Activated naive CD8-positive, alpha-beta T cell treated with anti-CD3 and anti-CD28 coated beads, Interleukin-2, amount 50 U/mL, for 16 hours (primary cell): ENCODE data around the gene IL12RB2.

Experiments
- DNase-seq: peaks from one replicate; pipeline ENCODE4 v3.0.0-alpha.2; 2020; ENCODE audit warnings: low read depth, low spot score

IL12RB2 gene

GRCh38 chr1:67313934-67314671 lies 6.4 kb downstream of the IL12RB2 start:
- DNase-seq: no peak

GRCh38 chr1:67314696-67315095 lies 7.0 kb downstream of the IL12RB2 start:
- no peak for DNase-seq

- no peak for DNase-seq
Observed at GRCh38 chr1:67316180-67316902, 8.7 kb downstream of the IL12RB2 start.

DNA sequence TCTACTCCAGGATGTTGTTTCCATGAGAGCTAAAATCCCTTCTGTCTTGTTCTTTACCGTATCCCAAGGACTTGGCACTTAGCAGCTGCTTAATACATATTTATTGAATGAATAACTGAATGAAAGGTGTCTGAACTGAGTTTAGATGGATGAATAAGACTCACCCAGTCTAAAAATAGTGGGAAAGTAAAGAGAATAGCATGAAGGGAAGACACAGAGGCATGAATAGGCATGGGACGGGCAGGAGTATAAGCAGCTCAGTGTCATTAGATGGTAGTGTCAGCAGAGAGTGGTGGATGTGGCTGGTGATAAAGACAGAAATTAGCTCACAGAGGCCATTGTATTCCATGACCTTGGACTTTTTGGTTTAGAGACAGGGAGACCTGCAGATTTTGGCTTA lies 9.2 kb downstream of the IL12RB2 start:
- no peak for DNase-seq

- no peak for DNase-seq
Observed at GRCh38 chr1:67317803-67318202, 10.1 kb downstream of the IL12RB2 start.

DNA sequence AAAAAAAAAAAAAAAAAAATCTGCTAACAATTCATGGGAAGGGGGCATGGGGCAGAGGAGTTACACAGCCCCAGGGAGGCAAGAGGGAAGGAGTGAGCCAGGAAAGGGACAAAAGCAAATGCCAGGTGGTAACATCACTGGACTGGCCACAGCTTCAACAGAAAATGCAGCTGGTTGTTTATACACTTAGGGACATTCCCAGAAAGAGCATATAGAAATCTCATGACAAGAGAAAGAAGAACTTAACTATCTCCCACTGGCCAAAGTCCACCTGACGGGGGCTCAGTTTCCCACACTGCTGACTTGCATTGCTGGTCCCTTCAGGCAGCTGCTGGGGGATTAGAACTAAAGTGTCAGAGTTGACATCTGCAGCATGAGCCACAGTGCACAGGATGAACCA lies 14.8 kb downstream of the IL12RB2 start:
- no peak for DNase-seq

DNA sequence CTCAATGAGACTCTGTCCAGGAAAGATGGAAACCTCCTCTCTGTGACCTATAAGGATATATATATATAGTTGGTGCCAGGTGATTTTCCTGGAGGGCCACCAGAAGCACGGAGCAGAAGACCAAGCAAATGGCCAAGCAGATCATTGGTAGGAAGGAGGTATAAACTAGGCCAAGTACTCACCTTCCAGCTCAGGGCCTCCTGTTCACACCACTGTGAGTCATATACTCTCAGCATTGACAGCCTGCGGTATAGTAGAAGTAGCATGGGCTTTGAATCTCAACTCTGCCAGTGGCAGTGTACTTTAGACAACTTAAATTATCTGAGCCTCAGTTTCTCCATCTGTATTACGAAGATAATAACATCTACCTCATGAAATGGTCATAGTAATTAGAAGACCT lies 15.4 kb downstream of the IL12RB2 start:
- no peak for DNase-seq

- DNase-seq: no peak
Observed at GRCh38 chr1:67324068-67324467, 16.4 kb downstream of the IL12RB2 start.

DNA sequence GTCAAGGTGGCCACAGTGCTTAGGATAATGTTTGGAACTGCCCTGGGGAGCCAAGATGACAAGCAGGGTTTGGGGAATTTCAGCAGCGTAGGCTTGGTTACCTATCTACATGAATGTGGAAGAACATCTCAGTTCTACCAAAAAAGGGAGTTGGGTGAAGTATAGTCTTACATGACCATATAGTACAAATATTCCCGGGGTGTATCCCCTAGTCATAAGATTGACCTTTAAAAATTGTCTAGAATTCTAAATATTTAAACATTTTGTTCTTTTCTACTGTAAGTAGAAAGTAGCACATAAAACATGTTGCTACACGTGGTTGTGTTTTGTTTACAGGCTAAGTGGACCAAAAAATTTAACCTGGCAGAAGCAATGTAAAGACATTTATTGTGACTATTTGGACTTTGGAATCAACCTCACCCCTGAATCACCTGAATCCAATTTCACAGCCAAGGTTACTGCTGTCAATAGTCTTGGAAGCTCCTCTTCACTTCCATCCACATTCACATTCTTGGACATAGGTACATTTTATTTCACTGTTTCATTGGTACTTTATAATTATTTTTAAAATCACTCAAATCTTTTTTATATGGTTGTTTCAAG lies 20.3 kb downstream of the IL12RB2 start:
- DNase-seq: no peak

DNA sequence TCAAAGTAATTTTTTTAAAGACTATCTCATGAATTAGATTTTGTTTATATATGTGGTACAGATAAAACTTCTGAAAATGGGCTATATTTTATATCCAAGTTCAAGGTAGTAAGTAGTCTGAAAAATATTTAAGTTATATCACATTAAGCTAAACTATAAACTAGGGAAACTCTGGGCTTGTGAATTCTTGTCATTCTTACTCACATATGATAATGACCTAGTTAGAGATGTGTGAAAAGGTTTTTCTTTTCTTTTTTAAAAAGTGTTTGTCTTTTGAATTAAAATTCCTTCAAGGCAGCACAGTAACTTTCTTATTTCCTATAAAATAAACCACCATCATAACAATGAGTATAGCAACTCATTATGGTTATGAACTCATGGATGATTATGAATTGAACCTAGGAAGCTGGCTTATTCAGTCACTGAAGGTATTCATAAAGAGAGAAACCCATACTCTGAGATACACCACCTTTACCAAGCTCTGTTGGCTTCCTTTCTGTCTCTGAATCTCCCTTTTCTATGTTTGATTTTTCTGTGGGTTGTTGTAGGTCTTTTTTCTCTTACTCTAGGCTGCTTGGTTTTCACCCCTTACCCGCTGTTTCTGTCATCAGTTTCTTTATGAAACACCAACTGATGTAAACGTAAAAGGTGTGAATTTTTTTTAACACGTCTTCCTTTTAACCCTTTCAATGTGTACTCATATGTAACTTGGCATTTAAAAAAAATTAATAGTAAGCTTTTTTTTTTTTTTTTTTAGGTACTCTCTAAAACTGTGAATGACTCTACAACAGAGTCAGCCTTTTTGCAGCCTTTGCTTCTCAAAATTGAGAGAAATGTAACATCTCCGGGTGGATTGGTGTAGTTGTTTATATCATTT lies 25.2 kb downstream of the IL12RB2 start:
- no peak for DNase-seq

DNA sequence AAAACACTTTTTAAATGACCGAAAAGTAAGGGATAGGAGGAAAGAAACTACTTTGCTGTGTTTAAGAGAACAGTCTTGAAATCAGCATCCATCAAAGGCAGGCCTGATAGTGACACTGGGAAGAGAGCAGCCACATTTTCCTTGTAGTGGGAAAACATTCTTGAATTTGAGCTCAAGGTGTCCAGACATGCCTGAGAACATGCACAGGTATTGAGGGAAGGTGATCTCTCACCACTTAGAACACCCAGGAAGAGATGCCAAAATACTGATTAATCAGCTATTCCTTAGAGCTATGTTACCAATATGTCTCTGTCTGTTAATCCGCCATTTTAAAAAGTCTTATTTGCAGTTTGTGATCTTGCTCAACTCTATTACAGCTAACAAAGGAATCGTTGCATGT lies 25.9 kb downstream of the IL12RB2 start:
- no peak for DNase-seq

- no peak for DNase-seq
Observed at GRCh38 chr1:67335411-67335810, 27.7 kb downstream of the IL12RB2 start.

DNA sequence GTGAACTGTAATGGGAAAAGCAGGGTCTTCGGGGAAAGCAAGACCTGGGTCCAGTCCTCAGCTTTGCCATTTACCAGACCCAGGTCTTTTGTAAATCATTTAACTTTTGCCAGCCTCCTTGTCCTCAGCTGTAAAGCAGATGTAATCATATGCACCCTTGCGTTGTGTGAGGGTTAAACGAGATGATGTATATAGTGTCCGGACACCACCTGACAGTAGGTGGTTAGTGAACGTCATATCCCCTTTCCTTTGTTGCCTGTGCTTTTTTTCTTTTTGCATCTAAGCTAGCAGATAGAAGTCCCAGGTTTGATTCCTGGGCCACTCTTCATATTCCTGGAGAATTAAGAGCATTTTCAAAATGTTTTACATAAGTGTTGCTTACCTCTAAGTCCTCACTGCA lies 28.5 kb downstream of the IL12RB2 start:
- no peak for DNase-seq

- DNase-seq: no peak
Observed at GRCh38 chr1:67336783-67337182, 29.1 kb downstream of the IL12RB2 start.

DNA sequence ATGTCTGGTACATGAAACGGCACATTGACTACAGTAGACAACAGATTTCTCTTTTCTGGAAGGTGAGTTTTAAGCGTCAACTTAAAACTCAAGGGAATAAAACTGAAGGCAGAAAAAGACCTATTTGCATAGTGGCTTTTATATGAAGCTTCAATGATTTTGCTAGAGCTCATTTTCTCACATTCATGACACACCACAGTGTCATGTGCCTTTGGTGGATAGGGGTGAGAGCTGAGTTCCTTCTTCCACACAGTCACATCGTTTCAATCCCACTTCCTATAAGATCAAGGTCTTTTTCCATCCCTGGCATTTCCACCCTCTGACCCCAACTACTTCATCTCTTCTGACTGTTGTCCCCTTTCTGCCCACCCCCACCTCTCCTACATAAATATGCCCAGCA lies 31.0 kb downstream of the IL12RB2 start:
- DNase-seq: no peak

GRCh38 chr1:67339623-67340343 lies 32.1 kb downstream of the IL12RB2 start:
- DNase-seq: no peak

- DNase-seq: no peak
Observed at GRCh38 chr1:67342076-67342890, 34.6 kb downstream of the IL12RB2 start.

DNA sequence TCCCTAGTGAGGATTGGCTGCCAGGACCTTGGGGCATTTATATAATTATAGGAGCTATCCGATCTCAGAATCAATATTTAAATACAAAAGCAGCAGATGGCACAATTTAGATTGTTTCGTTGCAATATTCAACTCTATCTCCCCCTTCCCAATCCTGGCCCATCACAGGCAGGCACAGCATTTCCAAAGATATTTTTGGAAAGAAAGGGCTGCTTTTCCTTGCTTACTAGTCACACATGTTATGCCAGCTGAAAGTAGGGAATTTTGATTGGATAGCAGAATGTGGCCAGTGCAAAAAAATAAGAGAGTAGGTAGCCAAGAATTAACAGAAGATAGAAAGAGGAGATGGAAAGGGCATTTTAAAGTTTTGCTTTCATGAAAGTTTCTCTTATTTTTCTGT lies 37.9 kb downstream of the IL12RB2 start:
- DNase-seq: no peak

DNA sequence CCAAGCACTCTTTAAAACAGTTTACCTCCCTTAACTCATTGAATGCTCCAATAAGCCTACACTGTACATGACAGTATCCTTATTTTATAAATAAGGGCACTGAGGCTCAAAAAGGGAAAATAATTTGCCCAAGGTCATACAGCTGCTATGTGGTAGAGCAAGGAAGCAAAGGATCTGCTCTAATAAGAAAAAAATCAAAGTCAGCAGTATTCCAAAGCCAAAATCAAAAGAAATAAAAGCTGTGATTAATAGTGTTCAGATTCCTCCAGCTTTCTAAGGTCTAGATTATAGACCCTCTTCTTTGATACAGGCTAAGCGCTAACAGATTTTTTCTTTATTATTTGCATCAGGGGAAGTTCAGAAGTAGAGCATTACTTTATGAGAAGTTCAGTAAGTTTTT lies 39.3 kb downstream of the IL12RB2 start:
- no peak for DNase-seq

DNA sequence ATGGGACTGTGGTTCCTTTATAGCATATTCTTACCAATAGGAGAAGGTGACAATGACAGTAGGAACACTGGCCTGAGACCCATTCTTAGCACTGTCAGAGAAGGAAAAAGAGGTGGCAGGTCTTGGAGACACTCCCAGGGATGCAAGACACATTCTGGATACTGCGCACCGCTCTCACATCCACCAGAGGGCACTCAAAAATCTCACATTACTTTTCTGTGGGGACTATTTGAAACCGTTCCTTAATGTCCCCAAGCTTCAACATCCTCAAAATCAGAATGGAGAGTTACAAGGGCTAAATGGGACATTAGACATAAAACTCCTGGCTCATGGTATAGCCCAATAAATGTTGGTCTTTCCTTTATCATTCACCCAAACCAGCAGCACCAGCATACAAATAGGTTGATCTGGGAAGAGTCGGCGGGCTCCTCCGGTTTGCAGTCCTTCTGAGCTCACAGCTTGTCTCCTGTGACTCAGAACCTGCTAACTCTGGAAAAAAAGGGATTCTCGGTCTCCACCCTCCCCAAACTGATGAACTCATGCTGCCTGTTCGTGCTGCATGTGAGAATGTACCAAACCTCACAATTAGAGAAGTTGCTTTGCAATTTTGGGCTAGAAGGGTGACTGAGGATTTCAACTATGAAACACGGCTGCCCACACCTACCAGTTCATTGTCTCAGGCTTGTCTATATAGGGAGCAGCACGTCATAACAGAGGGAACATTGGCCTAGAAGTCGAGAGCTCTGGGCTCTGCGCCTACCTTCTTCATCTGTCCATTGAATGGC lies 40.2 kb downstream of the IL12RB2 start:
- DNase-seq: no peak
